K562 (cell line): Measurements from ENCODE around the gene RETREG1. TPM values are rescaled to one million over a fixed set of nuclear protein-coding genes. Genes with fewer than 3 reads are reported as not detected.

Experiments used
- ARID1B ChIP-seq: fragments of 450-650 bp; IDR thresholded peaks from 2 replicates; pipeline ENCODE4 v1.6.1; 2016; ENCODE audit warnings: antibody characterized with exemption, mild to moderate bottlenecking, inconsistent platforms
- CCNT2 ChIP-seq: IDR thresholded peaks from 2 replicates; pipeline ENCODE4 v1.6.1; 2011; ENCODE audit warnings: borderline replicate concordance, low read depth, mild to moderate bottlenecking, moderate library complexity, mixed read lengths, low read length; ENCODE audit not compliant: insufficient read length; ENCODE audit errors: extremely low read depth
- CEBPB ChIP-seq: fragments of 450-650 bp; IDR thresholded peaks from 2 replicates; pipeline ENCODE4 v1.6.1; 2016; ENCODE audit warnings: missing genetic modification characterization, missing compliant biosample characterization
- CEBPG ChIP-seq, 3 experiments: fragments of 200-800 bp in 1 of 3; sonication (Bioruptor generic) in 1 of 3; sonication (generic) in 1 of 3; formaldehyde crosslinking in 1 of 3; IDR thresholded peaks in 2 of 3; conservative IDR thresholded peaks in 1 of 3; 2 replicates each; pipeline versions ENCODE4 v1.6.1 to v1.8.0; 2016 to 2022; ENCODE audit warnings: missing compliant biosample characterization in 2 of 3, missing genetic modification characterization in 2 of 3, mild to moderate bottlenecking in 1 of 3, missing genetic modification reagents in 1 of 3
- CTBP1 ChIP-seq: fragments of 450-650 bp; IDR thresholded peaks from 2 replicates; pipeline ENCODE4 v1.6.1; 2016; ENCODE audit warnings: borderline replicate concordance
- ELF1 ChIP-seq: fragments of 200-800 bp; sonication (Bioruptor generic); IDR thresholded peaks from 2 replicates; pipeline ENCODE4 v1.6.1; 2016; ENCODE audit warnings: missing genetic modification characterization, missing compliant biosample characterization
- ETV1 ChIP-seq: fragments of 450-650 bp; conservative IDR thresholded peaks from 2 replicates; pipeline ENCODE4 v1.6.1; 2016; ENCODE audit warnings: missing genetic modification characterization, control low read depth, low read depth, missing compliant biosample characterization
- HES1 ChIP-seq: fragments of 450-650 bp; IDR thresholded peaks from 2 replicates; pipeline ENCODE4 v1.6.1; 2016; ENCODE audit warnings: low read depth, mild to moderate bottlenecking, moderate library complexity
- KLF16 ChIP-seq: IDR thresholded peaks from 2 replicates; pipeline ENCODE4 v1.6.1; 2016; ENCODE audit warnings: antibody characterized with exemption
- MAZ ChIP-seq, 2 experiments: fragments of 450-650 bp in 1 of 2; sonication (generic) in 1 of 2; formaldehyde crosslinking; IDR thresholded peaks in 1 of 2; conservative IDR thresholded peaks in 1 of 2; 2 replicates each; pipeline versions ENCODE4 v1.4.0 to v1.5.0; 2020; ENCODE audit warnings: mild to moderate bottlenecking in 1 of 2, missing genetic modification reagents in 1 of 2
- PBX2 ChIP-seq, 2 experiments: IDR thresholded peaks in 1 of 2; conservative IDR thresholded peaks in 1 of 2; 2 replicates each; pipeline ENCODE4 v1.6.1; 2016; ENCODE audit warnings: low read depth in 2 of 2, mild to moderate bottlenecking in 1 of 2, missing compliant biosample characterization in 1 of 2, missing genetic modification characterization in 1 of 2, moderate library complexity in 1 of 2
- PKNOX1 ChIP-seq: fragments of 450-650 bp; IDR thresholded peaks from 2 replicates; pipeline ENCODE4 v1.6.1; 2016
- USF1 ChIP-seq: sonication (generic); formaldehyde crosslinking; IDR thresholded peaks from 2 replicates; pipeline ENCODE4 v1.9.0; 2022; ENCODE audit warnings: mild to moderate bottlenecking, missing genetic modification reagents
- USF2 ChIP-seq: sonication (generic); formaldehyde crosslinking; IDR thresholded peaks from 2 replicates; pipeline ENCODE4 v1.5.0; 2020; ENCODE audit warnings: missing genetic modification reagents
- ZNF384 ChIP-seq: IDR thresholded peaks from 2 replicates; pipeline ENCODE4 v1.6.1; 2012; ENCODE audit warnings: low read depth, low read length, improper control_type of control experiment
- ZNF766 ChIP-seq: fragments of 200-800 bp; sonication (Bioruptor generic); conservative IDR thresholded peaks from 2 replicates; pipeline ENCODE4 v1.6.1; 2016; ENCODE audit warnings: missing genetic modification characterization, missing compliant biosample characterization
- polyA plus RNA-seq, 8 experiments: library from polyadenylated mRNA; depleted of rRNA in 4 of 8; stranded (reverse) in 5 of 8; unstranded in 3 of 8; fragments of >200 nt; fragmentation: Nextera tagmentation in 2 of 8; fragmentation: Illumina TruSeq in 1 of 8; extraction: Ambion mirVana in 2 of 8; extraction: Trizol in 1 of 8; gene quantifications; 2 replicates each; pipeline versions ENCODE4 v1.2.1 to v1.2.3, GENCODE V29; 2011 to 2014; ENCODE audit warnings: inconsistent platforms in 1 of 8, missing spikeins in 1 of 8
- total RNA-seq, 7 experiments: library from RNA; depleted of rRNA in 6 of 7; stranded (reverse); fragments of >200 nt in 6 of 7; fragmentation: Illumina TruSeq in 2 of 7; extraction: Trizol in 2 of 7; gene quantifications; 2 replicates each; pipeline versions ENCODE4 v1.2.1 to v1.2.3, GENCODE V29; 2011 to 2021; ENCODE audit warnings: low replicate concordance in 1 of 7

RETREG1 gene
- total and polyA plus RNA-seq, 9 of the 15 experiments (the other 6 are each of a cell fraction or from before 2014, with no cell fraction given): 0.01 to 0.20 (median 0.08) TPM; not detected in 5

GRCh38 chr5:16521521-16522483 is 95.0 kb downstream of the RETREG1 start (continued):
- TF ChIP-seq USF1 (CRISPR knock-in tag): no peak
- TF ChIP-seq MAZ (CRISPR knock-in tag; conservative IDR thresholded peaks at IDR 0.05 in 1 of 2, IDR thresholded peaks at IDR 0.05 in 1 of 2): 0 out of 4 replicates have a peak, but pooled peaks of 1 of the 2 experiments have one; percentile 26
- TF ChIP-seq ZNF766 (CRISPR knock-in tag): 0 out of 2 replicates have a peak, but pooled peaks have one; percentile 11
- peak; percentile 20 for TF ChIP-seq CCNT2
- peak; percentile 46; the same call in 1 of the 2 replicates for TF ChIP-seq CEBPB (tag)
- TF ChIP-seq PKNOX1: peak; percentile 31; the same call in 1 of the 2 replicates
- TF ChIP-seq PBX2 (CRISPR knock-in tag; IDR thresholded peaks at IDR 0.05; ENCODE audit: low read depth): no peak
- TF ChIP-seq PBX2 (tag; conservative IDR thresholded peaks at IDR 0.05; ENCODE audit: low read depth): peak; percentile 92
- peak; percentile 16; the same call in 1 of the 2 replicates for TF ChIP-seq ARID1B
- TF ChIP-seq ETV1 (tag): 0 out of 2 replicates have a peak, but pooled peaks have one; percentile 33
- no peak; the same call in 1 of the 2 replicates for TF ChIP-seq CEBPG (CRISPR knock-in tag; IDR thresholded peaks at IDR 0.05)
- TF ChIP-seq CEBPG (tag; conservative IDR thresholded peaks at IDR 0.05 in 1 of 2, IDR thresholded peaks at IDR 0.05 in 1 of 2): peak; percentile 44 to 68
- peak; percentile 52 for TF ChIP-seq ELF1 (tag)
- peak; percentile 67; the same call in 1 of the 2 replicates for TF ChIP-seq ZNF384
- peak; percentile 56; the same call in 1 of the 2 replicates for TF ChIP-seq CTBP1
- no peak for TF ChIP-seq HES1
- TF ChIP-seq KLF16: 0 out of 2 replicates have a peak, but pooled peaks have one; percentile 33
- 0 out of 2 replicates have a peak, but pooled peaks have one; percentile 2 for TF ChIP-seq USF2
